HEK293T (cell line): ENCODE results near the gene PRR3.

ENCODE experiments used
- ELF4 ChIP-seq: fragments of 450-650 bp; IDR thresholded peaks from 2 replicates; pipeline ENCODE4 v1.6.1; 2017; ENCODE audit warnings: antibody characterized with exemption
- FOXA1 ChIP-seq: fragments of 450-650 bp; IDR thresholded peaks from 2 replicates; pipeline ENCODE4 v1.6.1; 2016; ENCODE audit warnings: mild to moderate bottlenecking
- FOXM1 ChIP-seq: fragments of 450-650 bp; IDR thresholded peaks from 2 replicates; pipeline ENCODE4 v1.6.1; 2017; ENCODE audit warnings: mild to moderate bottlenecking, borderline replicate concordance
- L3MBTL2 ChIP-seq: fragments of 450-650 bp; conservative IDR thresholded peaks from 2 replicates; pipeline ENCODE4 v1.6.1; 2016; ENCODE audit warnings: mild to moderate bottlenecking
- LEF1 ChIP-seq: fragments of 450-650 bp; IDR thresholded peaks from 2 replicates; pipeline ENCODE4 v1.6.1; 2017; ENCODE audit warnings: mild to moderate bottlenecking, borderline replicate concordance
- SP1 ChIP-seq: fragments of 450-650 bp; IDR thresholded peaks from 2 replicates; pipeline ENCODE4 v1.6.1; 2017
- TARDBP ChIP-seq: fragments of 450-650 bp; IDR thresholded peaks from 2 replicates; pipeline ENCODE4 v1.6.1; 2016

DNA sequence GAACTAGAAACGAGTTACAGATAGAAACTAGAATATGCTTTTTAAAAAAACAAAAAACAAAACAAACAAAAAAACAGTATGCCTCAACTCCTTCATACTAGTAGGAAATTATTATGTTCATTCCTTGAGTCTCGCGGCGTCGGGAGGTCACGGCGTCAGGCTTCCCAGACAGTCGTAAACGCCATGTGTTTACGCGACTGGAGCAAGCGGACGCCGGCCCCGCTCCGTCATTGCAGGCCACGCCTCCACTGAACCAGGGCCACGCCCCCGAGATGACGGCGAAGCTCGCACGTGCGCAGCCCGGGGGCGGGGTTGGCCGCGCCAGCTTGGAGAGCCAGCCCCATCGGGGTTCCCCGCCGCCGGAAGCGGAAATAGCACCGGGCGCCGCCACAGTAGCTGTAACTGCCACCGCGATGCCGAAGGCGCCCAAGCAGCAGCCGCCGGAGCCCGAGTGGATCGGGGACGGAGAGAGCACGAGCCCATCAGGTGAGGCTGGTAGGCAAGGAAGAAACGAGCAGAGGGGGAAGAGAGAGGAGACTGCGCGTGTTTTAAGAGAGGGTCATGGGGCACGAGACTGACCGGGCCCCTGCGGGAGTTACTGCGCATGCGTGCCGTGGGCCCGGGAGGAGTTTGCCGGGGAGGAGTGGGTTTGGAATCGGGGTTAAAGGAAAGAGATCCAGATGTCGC, 14.1 kb downstream of the PRR3 start, which contains the start of gene ABCF1:
- TF ChIP-seq L3MBTL2 (peak; percentile 97), SP1 (no peak), LEF1 (no peak), FOXM1 (no peak), TARDBP (no peak), FOXA1 (no peak), ELF4 (peak; percentile 49; the same call in 1 of the 2 replicates)
